Activated CD8-positive, alpha-beta memory T cell treated with anti-CD3 and anti-CD28 coated beads, Interleukin-2, amount 50 U/mL, for 48 hours (primary cell): ENCODE data around the gene CFAP141.

ENCODE experiments used
- DNase-seq: peaks from one replicate; pipeline ENCODE4 v3.0.0-alpha.2; 2020

The CFAP141 gene

DNA sequence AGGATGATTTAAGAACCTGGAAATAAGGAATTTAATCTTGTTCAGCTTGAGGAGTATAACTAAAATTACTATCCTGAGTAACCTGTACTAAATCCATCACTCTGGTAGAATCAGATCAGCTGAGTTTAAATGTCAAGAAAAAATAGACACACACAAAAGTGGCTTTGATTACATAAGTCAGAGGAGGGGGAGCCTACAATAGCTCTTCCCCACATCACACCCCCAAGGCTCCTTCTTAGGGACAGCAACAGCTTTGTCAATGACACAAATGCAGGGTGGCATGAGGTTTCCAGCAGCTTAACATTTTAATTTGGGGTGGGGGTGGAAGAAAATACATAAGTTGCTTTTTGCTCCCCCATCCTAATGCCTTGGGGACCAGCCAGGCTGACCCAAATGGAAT is 38.7 kb downstream of the CFAP141 start:
- no peak for DNase-seq

DNA sequence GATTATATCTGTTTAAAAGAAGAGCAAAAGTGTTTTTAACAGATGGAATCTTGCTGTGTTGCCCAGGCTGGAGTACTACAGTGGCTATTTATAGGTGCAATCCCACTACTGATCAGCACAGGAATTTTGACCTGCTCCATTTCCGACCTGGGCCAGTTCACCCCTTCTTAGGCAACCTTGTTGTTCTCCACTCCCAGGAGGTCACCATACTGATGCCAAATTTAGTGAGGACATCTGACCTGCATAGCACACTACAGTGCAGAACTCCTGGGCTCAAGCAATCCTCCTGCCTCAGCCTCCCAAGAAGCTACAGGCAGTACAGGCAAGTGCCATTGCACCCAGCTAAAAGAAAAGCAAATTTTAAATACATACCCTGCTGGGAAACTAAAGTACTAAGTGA is 39.9 kb downstream of the CFAP141 start:
- DNase-seq = no peak

DNA sequence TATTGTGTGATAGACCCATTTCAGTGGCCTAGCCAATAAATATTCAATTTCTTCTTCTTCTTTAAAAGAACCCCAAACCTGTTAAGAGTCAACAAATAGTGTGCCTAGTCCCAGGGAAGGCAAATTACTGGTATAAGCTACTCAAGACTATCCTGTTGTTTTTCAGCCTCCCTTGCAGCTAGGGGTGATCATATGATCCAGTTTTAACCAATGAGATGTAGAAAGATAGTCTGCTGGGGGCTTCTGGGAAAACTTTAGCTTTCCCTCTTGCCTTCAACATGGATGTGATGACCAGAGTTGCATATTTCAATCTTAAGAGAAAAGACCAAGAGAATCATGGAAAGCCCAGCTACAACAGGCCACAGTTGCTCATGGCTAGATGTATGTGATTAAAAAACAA is 46.6 kb downstream of the CFAP141 start:
- no peak for DNase-seq

GRCh38 chr1:154158307-154159125 is 47.6 kb downstream of the CFAP141 start:
- DNase-seq = peak; percentile 37

- DNase-seq = peak; percentile 73
Measured at GRCh38 chr1:154157520-154158306, 48.4 kb downstream of the CFAP141 start.

GRCh38 chr1:154155251-154155650 is 50.9 kb downstream of the CFAP141 start:
- no peak for DNase-seq

DNA sequence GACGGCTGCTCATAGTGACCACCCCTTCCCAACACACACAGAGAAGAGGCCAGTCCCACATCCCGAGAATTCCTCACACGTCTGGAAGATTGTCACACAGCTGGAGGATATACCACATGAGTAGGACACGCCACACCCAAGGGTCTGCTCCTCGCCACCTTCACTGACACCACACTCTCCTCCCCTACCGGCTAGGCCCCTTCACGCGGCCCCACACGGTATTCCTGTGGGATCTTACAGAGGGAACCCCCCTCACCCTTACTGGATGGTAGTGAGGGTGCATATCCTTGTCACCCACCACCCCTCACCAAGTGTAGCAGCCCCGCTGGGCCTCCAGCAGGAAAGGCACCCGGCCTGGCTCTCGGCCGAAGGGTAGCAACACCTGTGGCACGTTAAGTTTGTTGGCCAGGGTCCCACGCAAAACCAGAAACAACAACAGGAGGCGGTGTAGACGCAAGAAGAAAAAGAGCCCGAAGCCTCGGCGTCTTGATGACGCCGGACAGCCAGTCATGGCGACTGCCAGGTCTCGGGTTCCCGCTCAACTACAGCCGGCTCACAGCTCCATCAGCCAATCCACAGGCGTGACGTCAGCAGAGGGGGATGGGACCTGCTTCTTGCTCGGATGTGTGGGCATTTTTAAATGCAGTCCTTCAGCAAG is 51.5 kb downstream of the CFAP141 start, which contains the start of gene NUP210L:
TSS of gene NUP210L (minus strand) at position 540 of the 658 bp plus-strand sequence.
- DNase-seq = peak; percentile 53

GRCh38 chr1:154154053-154154452 is 52.1 kb downstream of the CFAP141 start:
- DNase-seq = no peak

- no peak for DNase-seq
Measured at GRCh38 chr1:154151311-154151710, 54.8 kb downstream of the CFAP141 start.
